K562 (cell line): ENCODE measurements around the gene QKI. TPM values are rescaled to one million over a fixed set of nuclear protein-coding genes. Genes with fewer than 3 reads are reported as not detected.

Source experiments
- NFIX ChIP-seq: fragments of 250-450 bp; sonication (Bioruptor Pico); IDR thresholded peaks from 2 replicates; pipeline ENCODE4 v1.4.0; 2020; ENCODE audit warnings: low read depth, mild to moderate bottlenecking, moderate library complexity
- POLR2A ChIP-seq: fragments of 450-650 bp; conservative IDR thresholded peaks from 2 replicates; pipeline ENCODE4 v1.6.1; 2016
- SRSF1 ChIP-seq: fragments of 200-400 bp; formaldehyde crosslinking; IDR thresholded peaks from 2 replicates; pipeline ENCODE4 v1.6.1; 2017; ENCODE audit warnings: mild to moderate bottlenecking, low read depth, low read length, moderate library complexity
- TAF7 ChIP-seq: fragments of 450-650 bp; IDR thresholded peaks from 2 replicates; pipeline ENCODE4 v1.6.1; 2016; ENCODE audit warnings: missing genetic modification characterization, missing compliant biosample characterization
- WHSC1 ChIP-seq: IDR thresholded peaks from one replicate; pipeline ENCODE4 v1.6.1; 2012; ENCODE audit warnings: low read length, control low read depth, inconsistent platforms
- ZNF449 ChIP-seq: fragments of 250-450 bp; sonication (Bioruptor Pico); IDR thresholded peaks from 2 replicates; pipeline ENCODE4 v1.8.0; 2022; ENCODE audit warnings: moderate library complexity, mild to moderate bottlenecking, inconsistent platforms
- polyA plus RNA-seq, 8 experiments: library from polyadenylated mRNA; depleted of rRNA in 4 of 8; stranded (reverse) in 5 of 8; unstranded in 3 of 8; fragments of >200 nt; fragmentation: Nextera tagmentation in 2 of 8; fragmentation: Illumina TruSeq in 1 of 8; extraction: Ambion mirVana in 2 of 8; extraction: Trizol in 1 of 8; gene quantifications; 2 replicates each; pipeline versions ENCODE4 v1.2.1 to v1.2.3, GENCODE V29; 2011 to 2014; ENCODE audit warnings: inconsistent platforms in 1 of 8, missing spikeins in 1 of 8
- total RNA-seq, 7 experiments: library from RNA; depleted of rRNA in 6 of 7; stranded (reverse); fragments of >200 nt in 6 of 7; fragmentation: Illumina TruSeq in 2 of 7; extraction: Trizol in 2 of 7; gene quantifications; 2 replicates each; pipeline versions ENCODE4 v1.2.1 to v1.2.3, GENCODE V29; 2011 to 2021; ENCODE audit warnings: low replicate concordance in 1 of 7
- TF ChIP-seq, protein P1 (sequence below): fragments of 250-450 bp; sonication (Bioruptor Pico); IDR thresholded peaks from 2 replicates; pipeline ENCODE4 v1.8.0; 2021; ENCODE audit warnings: moderate library complexity, mild to moderate bottlenecking, inconsistent platforms
- TF ChIP-seq, protein P2 (sequence below): IDR thresholded peaks from 2 replicates; pipeline ENCODE4 v1.6.1; 2011; ENCODE audit warnings: borderline replicate concordance, low read depth, mild to moderate bottlenecking, moderate library complexity, low read length; ENCODE audit not compliant: insufficient read depth, poor library complexity, severe bottlenecking
- TF ChIP-seq, protein P3 (sequence below): fragments of 250-450 bp; sonication (Bioruptor Pico); IDR thresholded peaks from 2 replicates; pipeline ENCODE4 v1.9.0; 2021; ENCODE audit warnings: mild to moderate bottlenecking, inconsistent platforms

The QKI gene
- total and polyA plus RNA-seq, 9 of the 15 experiments (the other 6 are each of a cell fraction or from before 2014, with no cell fraction given) = 20.4 to 215 (median 123) TPM

DNA sequence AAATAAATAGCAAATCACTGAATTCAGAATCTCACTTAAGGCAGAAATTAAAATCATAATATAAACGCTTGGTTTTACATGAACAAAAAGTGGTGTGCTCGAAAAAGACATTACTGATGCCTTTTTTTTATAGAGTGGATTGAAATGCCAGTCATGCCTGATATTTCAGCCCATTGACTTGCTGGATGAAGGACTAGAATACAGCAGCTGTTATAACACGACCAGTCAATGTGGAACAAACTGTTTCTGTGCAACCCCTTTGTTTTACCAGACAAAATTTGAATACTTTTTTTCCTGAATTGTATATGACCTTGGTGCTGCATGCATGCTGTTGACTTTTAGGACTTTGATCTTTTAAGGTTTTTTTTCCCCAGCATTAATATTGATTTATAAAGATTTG is 150.0 kb downstream of the QKI start (continued):
- no peak for TF ChIP-seq ZNF449 (CRISPR knock-in tag)
- TF ChIP-seq POLR2A = no peak
- no peak for TF ChIP-seq WHSC1
- no peak for TF ChIP-seq SRSF1
- TF ChIP-seq, protein P1, sequence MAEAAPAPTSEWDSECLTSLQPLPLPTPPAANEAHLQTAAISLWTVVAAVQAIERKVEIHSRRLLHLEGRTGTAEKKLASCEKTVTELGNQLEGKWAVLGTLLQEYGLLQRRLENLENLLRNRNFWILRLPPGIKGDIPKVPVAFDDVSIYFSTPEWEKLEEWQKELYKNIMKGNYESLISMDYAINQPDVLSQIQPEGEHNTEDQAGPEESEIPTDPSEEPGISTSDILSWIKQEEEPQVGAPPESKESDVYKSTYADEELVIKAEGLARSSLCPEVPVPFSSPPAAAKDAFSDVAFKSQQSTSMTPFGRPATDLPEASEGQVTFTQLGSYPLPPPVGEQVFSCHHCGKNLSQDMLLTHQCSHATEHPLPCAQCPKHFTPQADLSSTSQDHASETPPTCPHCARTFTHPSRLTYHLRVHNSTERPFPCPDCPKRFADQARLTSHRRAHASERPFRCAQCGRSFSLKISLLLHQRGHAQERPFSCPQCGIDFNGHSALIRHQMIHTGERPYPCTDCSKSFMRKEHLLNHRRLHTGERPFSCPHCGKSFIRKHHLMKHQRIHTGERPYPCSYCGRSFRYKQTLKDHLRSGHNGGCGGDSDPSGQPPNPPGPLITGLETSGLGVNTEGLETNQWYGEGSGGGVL (CRISPR knock-in tag) = no peak
- no peak for TF ChIP-seq NFIX (CRISPR knock-in tag)
- TF ChIP-seq, protein P2, sequence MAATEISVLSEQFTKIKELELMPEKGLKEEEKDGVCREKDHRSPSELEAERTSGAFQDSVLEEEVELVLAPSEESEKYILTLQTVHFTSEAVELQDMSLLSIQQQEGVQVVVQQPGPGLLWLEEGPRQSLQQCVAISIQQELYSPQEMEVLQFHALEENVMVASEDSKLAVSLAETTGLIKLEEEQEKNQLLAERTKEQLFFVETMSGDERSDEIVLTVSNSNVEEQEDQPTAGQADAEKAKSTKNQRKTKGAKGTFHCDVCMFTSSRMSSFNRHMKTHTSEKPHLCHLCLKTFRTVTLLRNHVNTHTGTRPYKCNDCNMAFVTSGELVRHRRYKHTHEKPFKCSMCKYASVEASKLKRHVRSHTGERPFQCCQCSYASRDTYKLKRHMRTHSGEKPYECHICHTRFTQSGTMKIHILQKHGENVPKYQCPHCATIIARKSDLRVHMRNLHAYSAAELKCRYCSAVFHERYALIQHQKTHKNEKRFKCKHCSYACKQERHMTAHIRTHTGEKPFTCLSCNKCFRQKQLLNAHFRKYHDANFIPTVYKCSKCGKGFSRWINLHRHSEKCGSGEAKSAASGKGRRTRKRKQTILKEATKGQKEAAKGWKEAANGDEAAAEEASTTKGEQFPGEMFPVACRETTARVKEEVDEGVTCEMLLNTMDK = no peak
- TF ChIP-seq, protein P3, sequence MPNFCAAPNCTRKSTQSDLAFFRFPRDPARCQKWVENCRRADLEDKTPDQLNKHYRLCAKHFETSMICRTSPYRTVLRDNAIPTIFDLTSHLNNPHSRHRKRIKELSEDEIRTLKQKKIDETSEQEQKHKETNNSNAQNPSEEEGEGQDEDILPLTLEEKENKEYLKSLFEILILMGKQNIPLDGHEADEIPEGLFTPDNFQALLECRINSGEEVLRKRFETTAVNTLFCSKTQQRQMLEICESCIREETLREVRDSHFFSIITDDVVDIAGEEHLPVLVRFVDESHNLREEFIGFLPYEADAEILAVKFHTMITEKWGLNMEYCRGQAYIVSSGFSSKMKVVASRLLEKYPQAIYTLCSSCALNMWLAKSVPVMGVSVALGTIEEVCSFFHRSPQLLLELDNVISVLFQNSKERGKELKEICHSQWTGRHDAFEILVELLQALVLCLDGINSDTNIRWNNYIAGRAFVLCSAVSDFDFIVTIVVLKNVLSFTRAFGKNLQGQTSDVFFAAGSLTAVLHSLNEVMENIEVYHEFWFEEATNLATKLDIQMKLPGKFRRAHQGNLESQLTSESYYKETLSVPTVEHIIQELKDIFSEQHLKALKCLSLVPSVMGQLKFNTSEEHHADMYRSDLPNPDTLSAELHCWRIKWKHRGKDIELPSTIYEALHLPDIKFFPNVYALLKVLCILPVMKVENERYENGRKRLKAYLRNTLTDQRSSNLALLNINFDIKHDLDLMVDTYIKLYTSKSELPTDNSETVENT = no peak
- TF ChIP-seq TAF7 (tag) = no peak
- TF ChIP-seq, all 486 proteins: peak for 0
